Ecto neural progenitor cell (in vitro differentiated cells): ENCODE data around the gene GRAMD1B.
A peak's percentile ranks its signal among the peaks of the same experiment; 100 is the strongest.

Experiments
- DNase-seq: peaks from one replicate; pipeline ENCODE4 v3.0.0-alpha.2; 2018; ENCODE audit warnings: low spot score

The GRAMD1B gene

GRCh38 chr11:123475469-123475868, 45.4 kb downstream of the GRAMD1B start:
- DNase-seq, result no peak

GRCh38 chr11:123477205-123477907, 47.3 kb downstream of the GRAMD1B start:
- DNase-seq, result no peak

- peak; percentile 70 for DNase-seq
Measured at GRCh38 chr11:123478352-123478987, 48.4 kb downstream of the GRAMD1B start.

- no peak for DNase-seq
Measured at GRCh38 chr11:123479048-123479837, 49.2 kb downstream of the GRAMD1B start.

- DNase-seq, result no peak
Measured at GRCh38 chr11:123480290-123480815, 50.3 kb downstream of the GRAMD1B start.

GRCh38 chr11:123480882-123481281, 50.8 kb downstream of the GRAMD1B start:
- DNase-seq, result no peak

- no peak for DNase-seq
Measured at GRCh38 chr11:123481640-123482039, 51.6 kb downstream of the GRAMD1B start.

GRCh38 chr11:123482218-123482617, 52.1 kb downstream of the GRAMD1B start:
- DNase-seq, result no peak

- no peak for DNase-seq
Measured at GRCh38 chr11:123483058-123483457, 53.0 kb downstream of the GRAMD1B start.

GRCh38 chr11:123483466-123483865, 53.4 kb downstream of the GRAMD1B start:
- DNase-seq, result no peak

- no peak for DNase-seq
Measured at GRCh38 chr11:123484448-123484847, 54.4 kb downstream of the GRAMD1B start.

GRCh38 chr11:123487157-123487744, 57.2 kb downstream of the GRAMD1B start:
- no peak for DNase-seq

GRCh38 chr11:123490527-123490926, 60.5 kb downstream of the GRAMD1B start:
- DNase-seq, result no peak

- no peak for DNase-seq
Measured at GRCh38 chr11:123491241-123491640, 61.2 kb downstream of the GRAMD1B start.

GRCh38 chr11:123493349-123494063, 63.4 kb downstream of the GRAMD1B start:
- no peak for DNase-seq

- peak; percentile 60 for DNase-seq
Measured at GRCh38 chr11:123494195-123495050, 64.4 kb downstream of the GRAMD1B start.

- no peak for DNase-seq
Measured at GRCh38 chr11:123504401-123504800, 74.3 kb downstream of the GRAMD1B start.

- DNase-seq, result peak; percentile 72
Measured at GRCh38 chr11:123505546-123506299, 75.7 kb downstream of the GRAMD1B start.

- DNase-seq, result no peak
Measured at GRCh38 chr11:123507043-123507442, 77.0 kb downstream of the GRAMD1B start.
